Measurements from ENCODE around the gene NR5A2.

NR5A2 gene

DNA sequence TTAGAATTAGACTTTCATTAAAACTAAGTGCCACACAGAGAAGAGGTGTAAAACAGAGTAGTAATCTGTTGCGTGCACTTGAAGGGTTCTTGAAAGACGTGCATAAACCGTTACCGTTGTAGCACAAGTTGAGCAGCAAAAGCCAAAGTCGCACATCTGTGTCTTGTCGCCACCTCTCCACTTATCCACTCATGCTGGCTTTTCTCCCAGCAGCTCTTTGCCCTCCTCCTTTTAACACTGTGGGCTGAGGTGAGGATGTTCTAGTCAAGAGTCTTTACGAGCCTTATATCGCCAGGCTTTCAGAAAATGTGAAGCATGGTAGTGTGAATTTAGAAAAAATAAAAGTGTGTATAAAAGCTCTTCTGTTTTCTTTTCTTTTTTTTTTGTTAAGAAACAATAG, 48.0 kb downstream of the NR5A2 start:
- DNase-seq, result no peak

DNA sequence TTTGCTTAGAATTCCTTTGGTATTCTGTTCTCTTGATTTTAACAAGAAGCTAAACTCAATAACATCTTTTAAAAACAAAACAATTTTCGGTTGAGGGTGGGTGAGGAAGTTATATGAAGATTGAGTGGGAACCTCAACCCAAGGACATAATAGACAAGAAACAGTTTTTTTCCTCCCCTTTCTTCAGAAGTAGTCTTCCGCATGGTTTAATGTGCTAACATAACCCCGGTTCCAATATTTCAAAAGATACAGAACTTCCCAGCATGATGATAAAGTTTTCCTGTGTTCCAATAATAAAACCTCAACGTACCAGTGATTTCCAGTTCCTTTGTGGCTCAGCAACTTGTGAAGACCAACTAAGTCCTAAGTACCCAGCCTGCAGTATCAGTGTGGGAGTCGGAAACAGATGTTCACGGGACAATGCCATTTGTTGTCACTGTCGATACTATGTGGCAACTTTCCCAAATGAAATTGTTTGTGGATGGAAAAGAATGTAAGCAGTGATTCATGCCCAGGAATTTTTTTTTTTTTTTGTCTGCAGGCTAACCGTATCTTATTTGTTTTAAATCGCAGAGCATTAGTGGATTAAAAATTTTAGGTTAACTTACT, 48.5 kb downstream of the NR5A2 start:
- no peak for DNase-seq

DNA sequence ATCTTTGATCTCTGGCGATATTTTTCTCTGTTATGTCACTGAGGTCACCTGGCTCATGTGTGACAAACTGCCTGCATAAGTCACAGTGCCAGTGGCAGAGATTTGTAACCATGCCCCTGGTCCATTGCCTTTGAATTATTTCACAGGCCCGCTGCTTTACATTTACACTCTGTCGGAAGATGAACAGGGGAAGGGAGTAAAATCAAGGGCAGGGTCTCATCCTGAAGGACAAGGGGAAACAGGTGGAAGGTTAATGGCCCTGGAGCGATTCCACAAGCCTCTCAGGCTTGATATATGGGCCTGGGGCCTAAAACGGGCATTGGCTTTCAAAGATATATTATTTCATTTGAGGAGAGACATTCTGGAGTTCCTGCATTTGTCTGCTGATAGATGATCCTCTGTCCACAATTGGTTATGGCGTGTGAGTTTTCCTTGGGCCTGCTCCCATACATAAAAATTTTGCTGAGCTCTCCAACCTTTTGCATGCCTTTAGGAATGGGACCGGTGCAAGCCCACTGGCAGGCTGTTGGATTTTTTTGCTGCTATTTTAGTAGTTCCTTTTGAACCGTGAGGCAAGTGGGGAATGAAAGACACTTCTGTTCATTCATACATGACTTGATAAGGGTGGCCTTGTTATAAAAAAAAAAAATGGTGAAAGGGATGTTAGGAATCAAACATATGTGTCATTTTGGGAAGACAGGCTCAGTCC, 51.9 kb downstream of the NR5A2 start:
- DNase-seq, result no peak

DNA sequence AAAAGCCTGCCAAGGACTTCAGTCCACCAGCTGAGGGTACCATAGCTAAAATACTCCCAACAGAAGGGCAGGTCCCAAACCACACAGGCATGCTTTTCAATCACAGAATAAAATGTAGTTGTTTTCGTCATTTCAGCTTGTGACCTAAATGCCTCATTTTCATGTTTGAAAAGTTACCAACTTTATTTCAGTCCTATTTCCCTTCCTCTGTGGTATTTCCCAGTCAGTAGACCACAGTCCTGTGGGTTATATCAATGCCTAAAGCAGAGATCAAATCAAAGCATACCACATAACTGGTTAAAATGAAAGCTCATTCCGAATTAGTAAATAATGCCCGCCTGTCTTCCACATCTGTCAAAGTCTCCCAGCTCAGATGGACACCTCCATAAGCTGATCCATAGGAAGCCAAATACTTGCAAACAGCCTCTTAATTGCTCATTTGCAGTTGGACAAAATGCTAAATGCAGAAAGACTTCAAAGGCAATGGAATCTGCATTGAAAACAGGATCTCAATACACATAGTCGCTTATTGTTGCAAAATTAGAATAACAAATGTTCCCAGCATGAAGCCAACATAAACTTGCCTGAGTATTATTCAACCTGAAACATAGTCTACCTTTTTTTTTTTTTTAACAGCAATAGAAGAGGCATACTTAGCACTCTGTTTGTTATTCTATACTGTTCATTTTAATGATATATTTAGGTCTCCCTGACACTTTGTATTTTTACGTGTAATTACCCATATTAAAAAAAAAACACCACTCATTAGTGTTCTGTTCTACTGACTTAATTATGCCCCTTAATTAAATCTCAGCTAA, 53.9 kb downstream of the NR5A2 start:
- DNase-seq, result no peak

DNA sequence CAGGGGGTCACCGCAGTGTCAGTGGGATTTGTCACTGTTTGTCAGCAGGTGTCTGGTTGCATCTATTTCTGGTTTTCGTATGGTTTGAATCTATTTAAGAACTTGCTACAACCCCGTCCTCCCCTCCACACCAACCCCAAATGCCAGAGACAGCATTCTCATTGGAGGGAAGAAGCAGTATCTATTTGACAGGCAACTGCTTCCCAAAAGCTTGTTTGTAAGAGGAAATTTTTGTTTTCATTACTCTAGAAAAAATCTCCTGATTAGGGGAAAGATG, 54.4 kb downstream of the NR5A2 start:
- DNase-seq, result no peak

DNA sequence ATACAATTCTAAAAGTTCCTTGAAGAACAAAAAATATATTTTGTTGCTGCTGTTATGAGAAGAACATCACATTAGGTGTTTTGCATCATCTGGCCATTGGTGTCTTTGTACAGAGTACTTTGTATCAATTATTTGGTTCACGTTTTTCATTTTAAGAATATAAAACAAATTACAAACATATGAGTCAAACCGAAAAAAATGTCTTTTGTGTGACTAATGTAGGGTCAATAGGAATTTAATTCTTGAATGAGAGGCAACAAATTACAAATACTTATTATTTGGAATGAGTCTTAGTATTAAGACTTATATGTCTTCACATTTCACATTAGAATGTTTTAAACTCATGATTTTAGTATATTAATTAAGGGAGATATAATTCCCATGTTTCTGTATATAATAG, 54.8 kb downstream of the NR5A2 start:
- no peak for DNase-seq

DNA sequence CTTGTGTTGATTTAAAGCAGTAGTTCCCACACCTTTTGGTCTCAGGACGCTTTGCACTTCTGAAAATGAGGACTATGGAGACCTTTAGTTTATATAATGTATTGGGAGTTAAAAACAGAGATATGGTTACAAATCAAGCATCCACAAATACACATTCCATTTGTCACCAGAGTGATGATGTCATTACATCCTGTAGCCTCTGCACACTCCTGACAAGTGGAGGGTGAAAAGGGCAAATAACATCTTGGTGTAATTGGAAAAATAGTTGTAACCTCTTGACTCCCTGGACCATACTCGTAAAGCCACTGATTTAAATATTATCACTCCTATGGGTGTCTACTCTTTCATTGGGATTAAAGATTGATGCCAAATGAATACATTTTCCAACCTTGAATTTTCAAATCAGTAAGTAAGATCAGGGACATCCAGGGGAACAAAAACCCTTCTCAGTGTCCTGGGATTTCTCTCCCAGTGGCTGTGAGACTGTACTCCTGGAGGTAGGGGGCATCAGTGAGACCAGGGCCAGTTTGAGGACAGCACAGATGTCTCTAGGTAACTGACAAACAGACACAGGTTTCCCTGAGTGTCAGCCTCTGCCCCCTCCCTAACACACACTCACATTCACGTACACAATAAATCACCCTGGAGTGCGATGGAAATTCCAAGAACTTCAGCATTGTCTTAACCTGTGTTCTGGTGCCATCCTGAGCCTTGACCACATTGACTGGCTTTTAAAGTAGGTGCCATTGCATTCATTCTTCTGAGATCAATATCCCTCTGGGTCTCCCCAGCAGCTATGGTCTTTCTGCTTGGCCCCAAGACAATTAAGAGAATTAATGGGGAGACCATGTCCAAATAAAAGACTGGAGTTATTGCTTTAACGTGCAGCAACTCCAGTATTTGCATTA, 63.0 kb downstream of the NR5A2 start:
- DNase-seq, result no peak

DNA sequence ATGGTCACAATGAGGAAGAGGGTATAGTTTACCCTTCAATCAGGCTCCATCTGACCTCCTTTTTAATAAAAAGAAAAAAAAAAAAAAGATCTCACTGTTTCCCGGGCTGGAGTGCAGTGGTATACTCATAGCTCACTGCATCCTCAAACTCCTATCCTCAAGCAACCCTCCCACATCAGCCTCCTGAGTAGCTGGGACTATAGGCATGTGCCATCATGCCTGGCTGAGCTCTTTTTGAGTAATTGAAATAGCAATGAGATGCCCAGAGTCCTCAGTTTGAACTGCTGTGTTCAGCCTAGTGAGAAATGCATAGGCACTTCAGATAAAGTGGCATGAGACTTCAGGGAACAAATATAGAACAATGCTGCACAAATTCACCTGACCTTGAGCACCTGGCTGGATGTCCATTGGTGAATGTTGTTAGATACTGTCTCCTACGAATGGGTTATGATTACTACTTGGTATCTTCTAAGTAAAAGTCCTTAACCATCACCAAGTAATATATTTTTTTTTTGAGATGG, 67.6 kb downstream of the NR5A2 start:
- DNase-seq, result no peak

DNA sequence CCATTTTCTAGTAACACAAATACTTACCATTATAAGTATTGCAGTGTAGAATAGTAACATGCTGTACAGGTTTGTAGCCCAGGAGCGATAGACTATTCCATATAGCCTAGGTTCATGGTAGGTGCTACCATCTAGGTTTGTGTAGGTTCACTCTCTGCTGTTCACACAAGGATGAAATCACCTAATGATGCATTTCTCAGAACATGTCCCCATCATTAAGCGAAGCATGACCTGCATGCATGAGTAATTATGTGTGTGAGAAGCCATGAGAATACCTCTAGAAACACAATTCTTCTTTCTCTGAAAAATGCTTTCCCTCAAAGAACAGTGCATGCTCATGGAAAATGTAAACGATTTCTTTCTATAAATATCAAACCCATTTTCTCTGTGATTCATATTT, 69.3 kb downstream of the NR5A2 start:
- no peak for DNase-seq

DNA sequence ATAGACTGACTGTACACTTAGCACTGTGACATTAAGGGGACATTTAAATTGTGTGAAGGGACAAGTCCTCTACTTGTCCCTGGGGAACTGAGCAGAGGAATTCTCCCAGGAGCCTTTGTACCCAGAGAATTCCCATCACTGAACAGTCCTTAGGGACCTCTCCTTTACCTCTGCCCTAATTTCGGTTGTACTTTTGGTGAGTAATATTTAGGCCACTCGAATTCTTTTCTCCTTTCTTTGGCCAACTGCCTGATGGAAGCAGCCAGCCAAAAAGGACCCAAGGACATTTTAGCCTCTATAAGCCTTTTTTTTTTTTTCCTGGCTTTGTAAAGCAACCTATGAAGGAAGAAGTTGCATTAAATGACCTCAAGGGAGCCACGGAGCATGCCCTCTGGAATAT, 71.5 kb downstream of the NR5A2 start:
- DNase-seq, result no peak

DNA sequence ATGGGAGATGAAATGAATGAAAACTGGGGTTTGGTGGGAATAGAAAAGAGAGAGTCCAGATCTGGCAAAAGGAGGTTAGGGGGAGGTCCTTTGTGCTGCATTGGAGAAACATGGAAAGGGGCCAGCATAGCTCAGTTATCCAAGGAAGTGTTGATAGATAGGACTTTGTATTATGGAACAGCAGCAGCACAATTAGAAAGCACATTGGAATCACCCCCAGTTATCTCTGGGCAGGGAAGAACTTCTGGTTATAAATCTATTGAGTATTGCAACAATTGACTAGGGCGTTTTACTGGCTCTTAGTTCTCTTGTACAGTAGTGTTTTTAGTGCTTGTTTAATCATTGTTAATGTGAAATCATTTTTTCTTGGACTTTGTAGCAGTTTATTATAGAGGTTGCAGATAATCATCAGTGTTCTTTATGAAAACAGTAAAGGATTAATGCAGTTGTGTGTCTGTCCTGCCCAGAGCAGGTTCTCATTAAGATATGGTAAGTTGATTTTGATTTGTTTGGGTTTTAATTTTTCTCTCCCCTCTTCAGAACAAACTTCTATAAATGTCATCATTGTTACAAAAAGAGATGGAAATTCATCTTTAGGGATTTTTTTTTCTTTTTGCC, 76.6 kb downstream of the NR5A2 start:
- no peak for DNase-seq

DNA sequence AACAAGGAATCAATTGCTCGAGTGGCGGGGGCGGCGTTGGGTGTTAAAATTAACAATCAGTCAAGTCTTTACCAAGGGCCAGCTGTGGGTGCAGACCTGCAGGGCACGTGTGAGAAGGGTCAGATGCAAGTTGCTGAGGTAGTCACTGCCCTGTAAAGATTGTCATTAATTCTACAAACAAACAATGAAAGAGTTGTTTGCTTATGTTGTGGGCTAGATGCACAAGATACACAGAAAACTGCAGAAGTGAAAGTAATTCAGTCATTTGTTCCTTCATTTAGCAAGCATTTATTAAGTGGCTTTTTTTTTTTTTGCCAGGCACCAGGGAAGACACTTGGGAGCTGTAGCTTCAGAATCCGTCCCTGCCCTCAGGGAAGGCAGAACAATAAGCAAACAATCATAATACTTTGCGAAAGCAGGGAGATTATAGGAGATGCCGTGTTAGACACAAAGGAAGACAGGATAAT, 79.5 kb downstream of the NR5A2 start:
- no peak for DNase-seq

DNA sequence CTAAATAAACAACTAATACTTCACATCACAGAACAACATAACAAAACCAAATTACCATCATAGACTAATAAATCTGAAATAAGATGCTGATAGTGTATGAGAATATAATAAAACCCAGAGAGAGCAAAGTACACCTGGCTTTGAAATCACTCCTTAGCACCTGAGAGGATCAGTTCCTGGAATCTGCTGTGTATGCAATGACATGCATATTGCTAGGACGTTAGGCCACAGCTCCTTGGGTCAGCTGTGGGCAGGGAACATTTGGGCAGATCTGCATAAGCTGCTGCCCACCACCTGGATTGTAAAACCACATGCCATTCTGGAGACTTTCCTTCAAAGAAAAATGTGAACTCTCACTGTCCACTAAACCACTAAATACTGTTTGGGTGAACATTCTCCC, 81.1 kb downstream of the NR5A2 start:
- no peak for DNase-seq

DNA sequence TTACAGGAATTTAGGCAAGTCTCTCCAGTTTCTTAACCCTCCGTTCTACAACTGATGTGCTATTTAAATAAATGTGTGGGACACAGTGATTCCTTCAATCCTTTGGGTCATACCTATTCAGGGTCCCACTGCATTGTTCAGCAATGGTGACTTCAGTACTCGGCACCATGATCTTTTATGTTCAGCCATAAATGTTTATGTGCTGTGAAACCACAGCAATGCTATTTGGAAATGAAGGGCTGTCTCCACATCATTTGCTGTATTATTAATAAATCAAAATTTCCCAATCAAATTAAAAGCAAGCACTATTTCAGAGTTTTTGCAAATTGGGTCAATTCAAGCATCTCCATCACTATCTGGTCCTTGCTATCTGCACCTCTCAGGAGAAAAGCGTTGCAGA, 84.8 kb downstream of the NR5A2 start:
- DNase-seq, result no peak

DNA sequence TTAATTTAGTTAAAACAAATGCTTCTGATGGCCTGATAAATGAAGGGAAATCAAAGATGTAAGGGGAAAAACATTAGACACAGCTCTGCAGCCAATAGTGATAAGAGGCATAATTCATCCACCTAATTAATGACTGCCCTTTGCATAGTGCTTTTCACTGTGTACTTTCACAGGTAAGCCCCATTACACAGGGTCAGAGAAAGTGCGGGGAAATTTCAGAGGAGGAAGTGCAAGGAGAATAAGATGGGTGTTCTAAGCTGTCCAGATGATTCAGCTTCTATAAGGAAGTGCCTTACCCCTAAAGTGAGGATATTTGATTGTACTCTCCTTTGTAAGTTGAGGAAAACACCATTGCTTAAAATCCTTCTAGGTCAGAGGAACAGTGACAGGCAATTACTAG, 88.0 kb downstream of the NR5A2 start:
- no peak for DNase-seq

DNA sequence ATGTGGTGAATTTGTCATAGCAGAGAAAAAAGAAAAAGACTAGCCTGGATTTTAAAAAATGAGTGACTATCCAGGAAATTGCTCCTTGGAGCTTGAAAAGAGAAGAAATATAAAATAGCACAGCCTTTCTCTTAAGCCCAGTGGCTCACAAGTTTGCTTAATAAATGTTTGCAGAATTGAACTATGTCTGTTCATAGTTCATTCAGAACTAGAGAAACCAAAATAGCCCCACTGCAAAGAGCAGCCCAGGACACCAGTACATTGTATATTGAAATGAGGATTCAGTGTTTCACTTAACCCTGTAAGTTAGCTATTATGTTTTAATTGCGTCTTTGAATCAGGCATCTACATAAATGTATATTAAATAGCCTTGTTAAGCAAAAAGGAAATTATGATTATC, 88.8 kb downstream of the NR5A2 start:
- no peak for DNase-seq

DNA sequence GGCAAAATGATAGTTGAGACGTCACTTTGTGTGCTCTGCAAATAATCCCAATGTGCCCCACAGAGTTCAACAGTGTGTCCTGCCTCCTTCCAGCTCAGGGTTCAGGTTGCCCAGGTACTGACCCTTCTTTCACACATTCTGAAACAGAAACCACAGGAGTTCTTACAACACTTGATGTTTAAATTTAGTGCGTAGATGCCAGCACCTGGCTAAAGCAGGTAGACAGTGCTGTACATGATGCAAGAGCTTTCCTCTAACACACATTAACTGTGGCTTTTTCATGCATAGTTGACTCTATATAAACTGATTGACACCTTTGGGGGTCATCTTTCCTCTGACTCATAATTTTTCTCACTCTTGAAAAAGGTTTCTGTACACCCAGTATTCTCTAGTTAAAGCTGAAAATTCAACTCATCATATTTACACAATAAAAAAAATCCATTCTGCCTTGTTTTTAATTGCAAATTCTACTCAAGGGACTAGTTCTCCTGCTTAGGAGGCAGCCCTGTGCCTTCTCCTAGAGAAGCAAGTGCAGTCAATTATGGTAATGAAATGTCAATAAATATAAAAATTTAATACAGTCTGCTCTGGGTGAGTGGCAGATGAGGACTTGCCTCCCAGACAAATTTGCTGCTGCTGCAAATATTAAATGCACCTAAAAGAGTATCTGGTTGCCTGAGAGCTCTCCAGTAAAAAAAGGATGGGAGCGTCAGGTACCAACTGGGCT, 91.4 kb downstream of the NR5A2 start:
- no peak for DNase-seq

DNA sequence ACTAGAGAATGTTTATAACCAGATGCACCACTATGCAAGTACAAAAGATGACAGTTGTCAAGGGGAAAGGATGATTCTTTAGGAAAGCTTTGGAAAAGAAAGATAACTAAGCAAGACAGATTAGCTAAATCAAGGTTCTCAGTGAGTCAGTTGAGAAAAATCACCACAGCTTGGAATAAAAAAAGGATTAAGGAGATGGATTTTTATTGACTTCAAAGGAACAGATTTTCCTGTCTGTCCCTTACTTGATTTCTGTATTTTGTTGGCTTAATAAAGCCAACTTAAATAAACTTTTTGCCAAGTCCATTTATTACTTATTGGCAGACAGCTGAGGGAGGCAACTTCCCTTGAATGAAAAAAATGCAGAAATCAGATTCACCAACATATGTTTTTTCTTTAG, 93.9 kb downstream of the NR5A2 start:
- no peak for DNase-seq

DNA sequence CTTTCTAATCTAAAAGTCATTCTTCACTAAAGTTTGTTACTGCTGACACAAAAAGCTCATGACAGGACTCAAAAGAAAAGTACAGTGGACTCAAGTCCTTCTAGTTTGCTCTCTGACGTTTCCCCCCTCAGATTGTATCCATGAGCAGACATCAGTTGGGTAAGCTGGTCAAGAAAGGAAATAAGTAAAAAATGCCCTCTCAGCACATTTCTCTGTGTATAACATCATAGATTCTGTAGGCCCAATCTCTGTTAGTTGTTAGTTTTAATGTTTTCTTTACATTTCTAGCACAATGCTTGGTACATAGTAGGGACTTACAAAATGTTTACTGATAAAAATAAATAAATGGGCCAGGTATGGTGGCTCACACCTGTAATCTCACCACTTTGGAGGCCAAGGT, 96.8 kb downstream of the NR5A2 start:
- no peak for DNase-seq

DNA sequence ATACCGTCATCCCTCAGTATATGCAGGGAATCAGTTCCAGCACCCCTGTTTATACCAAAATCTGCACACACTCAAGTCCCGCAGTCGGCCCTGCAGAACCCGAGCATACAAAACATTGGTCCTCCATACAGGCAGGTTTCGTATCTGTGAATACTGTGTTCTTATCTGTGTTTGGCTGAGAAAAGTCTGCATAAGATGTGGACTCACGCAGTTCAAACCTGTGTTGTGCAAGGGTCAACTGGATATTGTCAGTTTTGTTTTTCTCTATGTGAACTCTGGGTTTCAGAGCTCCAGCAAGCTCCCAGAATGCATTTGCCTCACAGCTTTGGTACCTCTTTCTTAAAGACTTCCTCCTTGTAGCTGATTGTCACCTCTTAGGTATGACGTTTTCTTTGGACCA, 100.6 kb downstream of the NR5A2 start:
- DNase-seq, result no peak

DNA sequence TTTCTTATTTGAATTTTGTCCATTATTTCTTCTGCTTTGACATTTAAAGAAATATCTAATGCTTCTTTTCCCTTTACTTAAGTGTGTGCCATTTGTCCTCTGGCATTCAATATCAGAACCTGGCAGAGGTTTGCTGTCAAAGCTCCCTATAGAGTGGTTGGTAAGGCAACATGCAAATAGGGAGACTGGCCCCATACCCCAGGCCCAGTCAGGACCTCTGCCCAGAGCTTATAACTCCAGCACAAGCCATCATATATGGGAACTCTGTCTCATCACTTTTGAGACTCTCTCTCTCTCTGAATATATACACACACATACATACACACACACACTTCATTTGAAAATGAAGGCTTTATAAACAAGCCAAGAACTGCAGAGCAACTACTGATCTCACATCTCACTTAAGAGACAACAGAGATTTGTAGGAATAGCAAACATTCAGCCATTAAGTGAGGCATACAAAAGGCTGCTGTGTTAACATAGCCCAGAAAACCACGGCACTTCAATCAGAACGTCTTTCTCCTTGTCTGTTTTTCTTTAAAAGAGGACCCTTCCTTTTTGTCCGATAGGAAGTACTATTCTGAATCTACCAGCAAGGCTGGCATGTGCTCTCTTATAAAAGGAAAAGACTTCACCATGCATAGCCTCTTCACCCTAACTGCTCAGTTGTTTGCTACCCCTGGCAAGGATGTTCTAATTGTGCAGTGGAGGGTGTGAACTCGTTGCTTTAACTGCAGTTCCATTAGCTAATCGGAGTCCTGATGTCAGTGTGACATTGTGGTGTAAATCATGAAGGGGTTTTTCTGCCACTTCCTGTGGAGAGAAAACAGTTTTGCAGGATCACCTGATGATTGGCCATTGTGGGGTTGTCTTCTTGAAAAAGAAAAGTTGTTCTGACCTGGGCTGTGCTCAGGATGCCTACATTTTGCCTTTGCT, 101.7 kb downstream of the NR5A2 start:
- DNase-seq, result no peak
